Ovary (tissue), 3 donors: ENCODE measurements around the gene EXOSC10.

Experiments
- CTCF ChIP-seq, 3 donors: fragments of 450-650 bp in 2 of 3; fragments of 200-600 bp in 1 of 3; IDR thresholded peaks; one replicate each; pipeline versions ENCODE4 v1.5.1 to v1.8.0; 2016 to 2022; ENCODE audit warnings: antibody characterized with exemption in 3 of 3, mild to moderate bottlenecking in 1 of 3
- POLR2A ChIP-seq: fragments of 450-650 bp; IDR thresholded peaks from one replicate; pipeline ENCODE4 v1.6.1; 2017; ENCODE audit warnings: antibody characterized with exemption, mild to moderate bottlenecking, moderate library complexity
- donor health status: DM: no; HTN: no; CAD: no.

- TF ChIP-seq POLR2A (no peak), CTCF (IDR thresholded peaks at IDR 0.05) (no peak)
Observed at GRCh38 chr1:11098931-11099309, 749 bp downstream of the EXOSC10 start.
